ENCODE data around the gene KRT13. TPM values are rescaled to one million over a fixed set of nuclear protein-coding genes. Genes with fewer than 3 reads are reported as not detected.

Gene KRT13
- total RNA-seq, 1 experiment from 2014 or later, result 45.7 TPM

DNA sequence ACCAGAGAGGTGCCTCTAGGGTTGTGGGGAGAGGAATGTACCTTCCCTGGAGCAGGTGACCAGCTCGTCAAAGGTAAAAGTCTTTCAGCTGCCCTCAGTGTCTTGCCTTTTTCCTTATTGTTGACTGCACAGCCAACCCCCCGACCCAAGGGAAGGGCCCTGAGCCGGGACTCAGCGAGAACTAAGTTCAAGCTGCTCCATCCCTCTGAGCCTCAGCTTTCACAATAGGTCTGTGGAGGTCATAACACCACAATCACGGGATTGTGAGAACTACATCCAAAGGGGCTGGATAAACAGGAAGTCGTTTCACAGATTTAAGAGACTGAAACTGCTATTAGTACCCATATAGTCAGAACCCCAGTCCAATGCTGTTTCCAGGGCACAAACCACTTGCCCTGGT, 13.1 kb downstream of the KRT13 start:
- no peaks in the 10 kb centered on the region for H3K9me3 Mint-ChIP-seq (ENCODE audit: low read depth, unreplicated experiment)
- H3K27me3 Mint-ChIP-seq (ENCODE audit: unreplicated experiment), result no peaks in the 10 kb centered on the region
- DNase-seq, result no peak
- H3K4me3 Mint-ChIP-seq (ENCODE audit: low read depth, unreplicated experiment), result no peak overlapping the region
- CTCF ChIA-PET, result interaction anchor here (1.7 kb wide), 1 partner anchor 75 kb away, joined by 8 read pairs; no protein-coding TSS in a partner anchor
- no TSS peak for BruUV-seq (replicated peaks)
- no peaks in the 10 kb centered on the region for H3K36me3 Mint-ChIP-seq (ENCODE audit: insufficient read depth, unreplicated experiment)
- intact Hi-C loops (cut with micrococcal nuclease; ENCODE audit: unreplicated experiment), result loop anchor here (10.0 kb wide), 2 partner anchors 78 to 158 kb away; no protein-coding TSS in a partner anchor
- H3K4me1 Mint-ChIP-seq (ENCODE audit: low read depth, unreplicated experiment), result peaks cover 45% of the 10 kb centered on the region
- TF ChIP-seq, protein P1, sequence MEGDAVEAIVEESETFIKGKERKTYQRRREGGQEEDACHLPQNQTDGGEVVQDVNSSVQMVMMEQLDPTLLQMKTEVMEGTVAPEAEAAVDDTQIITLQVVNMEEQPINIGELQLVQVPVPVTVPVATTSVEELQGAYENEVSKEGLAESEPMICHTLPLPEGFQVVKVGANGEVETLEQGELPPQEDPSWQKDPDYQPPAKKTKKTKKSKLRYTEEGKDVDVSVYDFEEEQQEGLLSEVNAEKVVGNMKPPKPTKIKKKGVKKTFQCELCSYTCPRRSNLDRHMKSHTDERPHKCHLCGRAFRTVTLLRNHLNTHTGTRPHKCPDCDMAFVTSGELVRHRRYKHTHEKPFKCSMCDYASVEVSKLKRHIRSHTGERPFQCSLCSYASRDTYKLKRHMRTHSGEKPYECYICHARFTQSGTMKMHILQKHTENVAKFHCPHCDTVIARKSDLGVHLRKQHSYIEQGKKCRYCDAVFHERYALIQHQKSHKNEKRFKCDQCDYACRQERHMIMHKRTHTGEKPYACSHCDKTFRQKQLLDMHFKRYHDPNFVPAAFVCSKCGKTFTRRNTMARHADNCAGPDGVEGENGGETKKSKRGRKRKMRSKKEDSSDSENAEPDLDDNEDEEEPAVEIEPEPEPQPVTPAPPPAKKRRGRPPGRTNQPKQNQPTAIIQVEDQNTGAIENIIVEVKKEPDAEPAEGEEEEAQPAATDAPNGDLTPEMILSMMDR (IDR thresholded peaks at IDR 0.05; ENCODE audit: unreplicated experiment), result no peak
- no peak overlapping the region for H3K27ac Mint-ChIP-seq (ENCODE audit: unreplicated experiment)

GRCh38 chr17:41491476-41491875, 13.9 kb downstream of the KRT13 start:
- intact Hi-C loops (cut with micrococcal nuclease; ENCODE audit: unreplicated experiment), result loop anchor here (10.0 kb wide), 2 partner anchors 77 to 157 kb away; no protein-coding TSS in a partner anchor
- Mint-ChIP-seq H3K4me3 (ENCODE audit: low read depth, unreplicated experiment) (no peak overlapping the region), H3K27me3 (ENCODE audit: unreplicated experiment) (no peaks in the 10 kb centered on the region), H3K9me3 (ENCODE audit: low read depth, unreplicated experiment) (no peaks in the 10 kb centered on the region), H3K4me1 (ENCODE audit: low read depth, unreplicated experiment) (peaks cover 37% of the 10 kb centered on the region), H3K36me3 (ENCODE audit: insufficient read depth, unreplicated experiment) (no peaks in the 10 kb centered on the region), H3K27ac (ENCODE audit: unreplicated experiment) (no peak overlapping the region)
- DNase-seq, result no peak
- BruUV-seq (replicated peaks), result no TSS peak
- TF ChIP-seq, protein P1 (IDR thresholded peaks at IDR 0.05; ENCODE audit: unreplicated experiment), result no peak
- CTCF ChIA-PET, result interaction anchor here (1.7 kb wide), 1 partner anchor 74 kb away, joined by 8 read pairs; no protein-coding TSS in a partner anchor

DNA sequence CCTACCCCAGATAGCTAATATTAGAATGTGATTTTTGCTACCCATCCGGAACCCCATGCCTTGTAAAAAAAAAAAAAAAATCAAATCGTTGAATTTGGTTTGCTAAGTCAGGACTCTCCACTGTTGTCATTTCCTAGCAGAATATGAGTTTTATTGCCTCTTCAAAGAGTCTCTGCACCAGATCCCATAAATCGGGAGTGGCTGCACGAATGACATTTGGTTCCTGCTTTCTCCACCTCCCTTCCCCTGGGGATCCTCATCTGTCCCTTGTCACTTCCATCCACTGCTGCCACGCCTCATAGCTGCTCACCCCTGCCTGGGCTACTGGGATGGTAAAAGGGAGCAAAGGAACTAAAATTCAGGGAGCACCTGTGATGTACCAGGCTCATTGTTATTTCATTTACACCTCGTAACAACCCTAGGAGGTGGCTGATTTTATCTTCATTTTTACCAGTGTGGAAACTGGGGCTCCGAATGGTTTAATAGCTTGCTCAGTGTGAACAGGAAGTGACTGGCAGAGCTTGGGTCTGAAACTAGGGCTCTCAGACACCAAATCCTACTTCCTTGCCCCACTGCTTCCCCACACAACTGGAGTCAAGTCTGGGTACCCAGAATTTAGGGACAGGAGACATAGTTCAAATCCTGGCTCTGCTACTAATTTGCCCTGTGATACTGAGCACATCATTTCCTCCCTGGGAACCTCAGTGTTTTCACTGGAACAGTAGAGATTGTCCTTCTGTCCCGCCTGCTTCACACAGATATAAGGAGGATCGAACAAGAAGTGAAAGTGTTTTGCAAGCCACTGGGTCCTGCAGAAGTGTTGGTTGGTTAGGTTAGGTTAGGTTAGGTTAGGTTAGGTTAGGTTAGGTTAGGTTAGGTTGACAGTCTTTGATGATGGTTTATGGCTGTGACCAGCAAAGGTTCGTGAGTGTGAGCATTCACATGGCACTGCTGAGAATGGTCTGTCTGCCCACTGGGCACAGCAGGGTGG, 15.1 kb downstream of the KRT13 start:
- no TSS peak for BruUV-seq (replicated peaks)
- H3K27me3 Mint-ChIP-seq (ENCODE audit: unreplicated experiment), result no peaks in the 10 kb centered on the region
- H3K4me1 Mint-ChIP-seq (ENCODE audit: low read depth, unreplicated experiment), result peaks cover 30% of the 10 kb centered on the region
- DNase-seq, result no peak
- intact Hi-C loops (cut with micrococcal nuclease; ENCODE audit: unreplicated experiment), result loop anchor here (10.0 kb wide), 2 partner anchors 75 to 155 kb away; no protein-coding TSS in a partner anchor
- TF ChIP-seq, protein P1 (IDR thresholded peaks at IDR 0.05; ENCODE audit: unreplicated experiment), result no peak
- no peak overlapping the region for H3K4me3 Mint-ChIP-seq (ENCODE audit: low read depth, unreplicated experiment)
- no peaks in the 10 kb centered on the region for H3K9me3 Mint-ChIP-seq (ENCODE audit: low read depth, unreplicated experiment)
- H3K36me3 Mint-ChIP-seq (ENCODE audit: insufficient read depth, unreplicated experiment), result no peaks in the 10 kb centered on the region
- CTCF ChIA-PET, result interaction anchor here (0.9 kb wide), 1 partner anchor 10 kb away, joined by 3 read pairs; no protein-coding TSS in a partner anchor
- H3K27ac Mint-ChIP-seq (ENCODE audit: unreplicated experiment), result no peak overlapping the region

GRCh38 chr17:41489531-41489930, 15.9 kb downstream of the KRT13 start, which contains the start of gene KRT36:
KRT36 (minus strand) TSS chr17:41489910; CDS start chr17:41489864, 46 bp downstream.
- Mint-ChIP-seq H3K36me3 (ENCODE audit: insufficient read depth, unreplicated experiment) (no peaks in the 10 kb centered on the region), H3K4me1 (ENCODE audit: low read depth, unreplicated experiment) (peaks cover 23% of the 10 kb centered on the region), H3K4me3 (ENCODE audit: low read depth, unreplicated experiment) (no peak within 1 kb of the TSS), H3K9me3 (ENCODE audit: low read depth, unreplicated experiment) (no peaks in the 10 kb centered on the region), H3K27ac (ENCODE audit: unreplicated experiment) (no peak within 1 kb of the TSS), H3K27me3 (ENCODE audit: unreplicated experiment) (no peaks in the 10 kb centered on the region)
- BruUV-seq (replicated peaks), result no TSS peak
- TF ChIP-seq, protein P1 (IDR thresholded peaks at IDR 0.05; ENCODE audit: unreplicated experiment), result no peak
- DNase-seq, result no peak
- intact Hi-C loops (cut with micrococcal nuclease; ENCODE audit: unreplicated experiment), result no loop called here
- CTCF ChIA-PET, result no interaction called here
